H9 (cell line): ENCODE measurements around the gene VGLL3. TPM values are rescaled to one million over a fixed set of nuclear protein-coding genes. Genes with fewer than 3 reads are reported as not detected.
"Not testable (repeated sequence)": the region's sequence is repeated elsewhere in the genome, so short reads cannot be mapped to it uniquely, and the experiment has no call there.

Experiments used
- DNase-seq: peaks from one replicate; pipeline ENCODE4 v3.0.0-alpha.2; 2017
- H2AFZ ChIP-seq: one replicate; pipeline ENCODE4 v1.6.1; 2013; ENCODE audit warnings: mild to moderate bottlenecking, low read length, control low read depth, moderate library complexity
- H2AK5ac ChIP-seq: 2 replicates; pipeline ENCODE4 v1.6.1; 2013; ENCODE audit warnings: low read length, control low read depth, mixed read lengths; ENCODE audit not compliant: insufficient read length
- H2BK120ac ChIP-seq: one replicate; pipeline ENCODE4 v1.6.1; 2013; ENCODE audit warnings: low read depth, mild to moderate bottlenecking, low read length, control low read depth, inconsistent platforms; ENCODE audit not compliant: poor library complexity, severe bottlenecking
- H2BK12ac ChIP-seq: 2 replicates; pipeline ENCODE4 v1.6.1; 2013; ENCODE audit warnings: low read length, control low read depth, mixed read lengths, low read depth; ENCODE audit not compliant: insufficient read length
- H2BK15ac ChIP-seq: 2 replicates; pipeline ENCODE4 v1.6.1; 2013; ENCODE audit warnings: low read depth, low read length, control low read depth
- H2BK20ac ChIP-seq: one replicate; pipeline ENCODE4 v1.6.1; 2013; ENCODE audit warnings: low read depth, mild to moderate bottlenecking, low read length, control low read depth, inconsistent platforms; ENCODE audit not compliant: poor library complexity, severe bottlenecking
- H2BK5ac ChIP-seq: 2 replicates; pipeline ENCODE4 v1.6.1; 2013; ENCODE audit warnings: low read length, control low read depth, mixed read lengths; ENCODE audit not compliant: insufficient read length
- H3K14ac ChIP-seq: 2 replicates; pipeline ENCODE4 v1.6.1; 2013; ENCODE audit warnings: low read length, control low read depth; ENCODE audit not compliant: insufficient read depth
- H3K18ac ChIP-seq: 2 replicates; pipeline ENCODE4 v1.6.1; 2013; ENCODE audit warnings: low read depth, mild to moderate bottlenecking, mixed read lengths, low read length, control low read depth; ENCODE audit not compliant: insufficient read length
- H3K23ac ChIP-seq: 2 replicates; pipeline ENCODE4 v1.6.1; 2013; ENCODE audit warnings: low read length, control low read depth, mixed read lengths, low read depth; ENCODE audit not compliant: insufficient read length
- H3K23me2 ChIP-seq: 2 replicates; pipeline ENCODE4 v1.6.1; 2013; ENCODE audit warnings: low read depth, mild to moderate bottlenecking, mixed read lengths, low read length, control low read depth; ENCODE audit not compliant: insufficient read length, poor library complexity, severe bottlenecking
- H3K27ac ChIP-seq: 2 replicates; pipeline ENCODE4 v1.5.1; 2013; ENCODE audit warnings: low read length, control low read depth, mixed read lengths, low read depth; ENCODE audit not compliant: insufficient read length
- H3K27me3 ChIP-seq: 2 replicates; pipeline ENCODE4 v1.6.1; 2013; ENCODE audit warnings: low read length, control low read depth, inconsistent platforms; ENCODE audit not compliant: insufficient read depth
- H3K4ac ChIP-seq: 2 replicates; pipeline ENCODE4 v1.6.1; 2013; ENCODE audit warnings: low read depth, mild to moderate bottlenecking, control low read depth, inconsistent platforms, low read length, moderate library complexity
- H3K4me1 ChIP-seq: 2 replicates; pipeline ENCODE4 v1.6.1; 2013; ENCODE audit warnings: low read length, control low read depth, inconsistent platforms; ENCODE audit not compliant: insufficient read depth
- H3K4me2 ChIP-seq: 2 replicates; pipeline ENCODE4 v1.6.1; 2013; ENCODE audit warnings: low read length, control low read depth, mixed read lengths; ENCODE audit not compliant: insufficient read length, insufficient read depth
- H3K56ac ChIP-seq: 2 replicates; pipeline ENCODE4 v1.6.1; 2013; ENCODE audit warnings: low read depth, mild to moderate bottlenecking, mixed read lengths, low read length, control low read depth; ENCODE audit not compliant: insufficient read length
- H3K79me1 ChIP-seq: 2 replicates; pipeline ENCODE4 v1.6.1; 2013; ENCODE audit warnings: low read depth, mild to moderate bottlenecking, moderate library complexity, low read length, control low read depth, inconsistent platforms; ENCODE audit not compliant: insufficient read depth, poor library complexity, severe bottlenecking
- H3K79me2 ChIP-seq: 2 replicates; pipeline ENCODE4 v1.6.1; 2013; ENCODE audit warnings: low read length, control low read depth, inconsistent platforms; ENCODE audit not compliant: insufficient read depth
- H3K9ac ChIP-seq: 2 replicates; pipeline ENCODE4 v1.6.1; 2013; ENCODE audit warnings: low read length, control low read depth, mixed read lengths; ENCODE audit not compliant: insufficient read length; ENCODE audit errors: extremely low read depth
- H3K9me3 ChIP-seq: one replicate; pipeline ENCODE4 v1.6.1; 2013; ENCODE audit warnings: low read depth, low read length, inconsistent platforms; ENCODE audit not compliant: control insufficient read depth
- H3T11ph ChIP-seq: one replicate; pipeline ENCODE4 v1.6.1; 2013; ENCODE audit warnings: mild to moderate bottlenecking, low read length, control low read depth, inconsistent platforms
- H4K20me1 ChIP-seq: one replicate; pipeline ENCODE4 v1.6.1; 2013; ENCODE audit not compliant: control insufficient read depth, insufficient read length, insufficient read depth
- H4K5ac ChIP-seq: 2 replicates; pipeline ENCODE4 v1.6.1; 2013; ENCODE audit warnings: low read depth, mild to moderate bottlenecking, mixed read lengths, low read length, control low read depth; ENCODE audit not compliant: insufficient read length
- H4K8ac ChIP-seq: replicated peaks from 2 replicates; pipeline ENCODE4 v1.6.1; 2013; ENCODE audit warnings: low read length, control low read depth, mixed read lengths, low read depth; ENCODE audit not compliant: insufficient read length
- H4K91ac ChIP-seq: 2 replicates; pipeline ENCODE4 v1.6.1; 2013; ENCODE audit warnings: low read depth, mild to moderate bottlenecking, moderate library complexity, mixed read lengths, low read length, control low read depth; ENCODE audit not compliant: insufficient read length
- H3K27ac Mint-ChIP-seq, 3 experiments: 2 replicates in 2 of 3; 3 replicates in 1 of 3; pipeline ENCODE4 v1.8.0; 2020 to 2021; ENCODE audit warnings: mixed read lengths in 3 of 3, mild to moderate bottlenecking in 1 of 3, moderate library complexity in 1 of 3
- H3K27me3 Mint-ChIP-seq: 2 replicates; pipeline ENCODE4 v1.8.0; 2021; ENCODE audit warnings: low read depth, mild to moderate bottlenecking, moderate library complexity, mixed read lengths
- H3K36me3 Mint-ChIP-seq, 3 experiments: 2 replicates in 2 of 3; 3 replicates in 1 of 3; pipeline ENCODE4 v1.8.0; 2020 to 2021; ENCODE audit warnings: low read depth in 3 of 3, mixed read lengths in 3 of 3; ENCODE audit not compliant: insufficient read depth in 1 of 3
- H3K4me1 Mint-ChIP-seq, 2 experiments: 2 replicates each; pipeline ENCODE4 v1.8.0; 2020; ENCODE audit warnings: mixed read lengths in 2 of 2
- H3K4me3 Mint-ChIP-seq, 2 experiments: 2 replicates in 1 of 2; 3 replicates in 1 of 2; pipeline ENCODE4 v1.8.0; 2020 to 2021; ENCODE audit warnings: mild to moderate bottlenecking in 2 of 2, mixed read lengths in 2 of 2, moderate library complexity in 1 of 2
- H3K9me3 Mint-ChIP-seq, 2 experiments: 2 replicates in 1 of 2; 3 replicates in 1 of 2; pipeline ENCODE4 v1.8.0; 2020; ENCODE audit warnings: mild to moderate bottlenecking in 2 of 2, mixed read lengths in 2 of 2, moderate library complexity in 1 of 2
- CTCF ChIP-seq: fragments of 200-600 bp; sonication (generic); conservative IDR thresholded peaks from 3 replicates; pipeline ENCODE4 v1.8.0; 2021; ENCODE audit warnings: antibody characterized with exemption, mild to moderate bottlenecking
- WGBS: extraction: QIAGEN DNeasy Blood & Tissue Kit; methylation state at CpG from one replicate; pipeline ENCODE4 v1.1.7; 2013; ENCODE audit warnings: missing lambda C conversion rate, low lambda C conversion rate, mixed read lengths; ENCODE audit not compliant: insufficient read length; ENCODE audit errors: extremely low coverage; 5-methylcytosine and 5-hydroxymethylcytosine counted together
- total RNA-seq: library from RNA; stranded (reverse); gene quantifications from 2 replicates; pipeline ENCODE4 v1.2.1, GENCODE V29; 2021

The VGLL3 gene
- total RNA-seq, 1 experiment from 2014 or later, result 19.7 TPM

GRCh38 chr3:86976219-86976618, 14.7 kb downstream of the VGLL3 start:
- Mint-ChIP-seq H3K27me3 (no peaks in the 10 kb centered on the region), H3K36me3 (peaks cover 0 to 9% (median 0%) of the 10 kb centered on the region in 3 experiments; a peak in 2 of 7 replicates), H3K27ac (no peak overlapping the region), H3K4me3 (no peak overlapping the region), H3K9me3 (no peaks in the 10 kb centered on the region), H3K4me1 (no peaks in the 10 kb centered on the region)
- Histone ChIP-seq H2BK120ac (no peak overlapping the region), H4K5ac (no peak overlapping the region), H2AK5ac (no peak overlapping the region), H4K20me1 (no peaks in the 10 kb centered on the region), H4K8ac (no peak overlapping the region), H3K4me2 (no peak overlapping the region), H3K56ac (no peak overlapping the region), H3K79me1 (no peaks in the 10 kb centered on the region), H3K9ac (no peak overlapping the region), H2BK20ac (no peak overlapping the region), H3K79me2 (no peaks in the 10 kb centered on the region), H2BK12ac (no peak overlapping the region), H3K23ac (no peak overlapping the region), H2BK5ac (no peak overlapping the region), H2AFZ (no peak overlapping the region), H4K91ac (no peak overlapping the region), H3K27me3 (no peaks in the 10 kb centered on the region), H3K4ac (no peak overlapping the region), H2BK15ac (no peak overlapping the region), H3K9me3 (no peaks in the 10 kb centered on the region), H3K4me1 (no peaks in the 10 kb centered on the region), H3K27ac (no peak overlapping the region), H3K14ac (no peak overlapping the region), H3K18ac (no peak overlapping the region), H3K23me2 (no peaks in the 10 kb centered on the region), H3T11ph (no peak overlapping the region)
- TF ChIP-seq CTCF, result no peak
- no peak for DNase-seq

- H2BK12ac ChIP-seq, H2AK5ac ChIP-seq, H2BK120ac ChIP-seq, H4K8ac ChIP-seq, H3K4ac ChIP-seq, H2BK5ac ChIP-seq, H3K27ac ChIP-seq, H4K20me1 ChIP-seq, H2AFZ ChIP-seq, H3K4me3 Mint-ChIP-seq, H3K18ac ChIP-seq, H2BK20ac ChIP-seq, H3K4me2 ChIP-seq, H3K56ac ChIP-seq, H2BK15ac ChIP-seq, H3K79me2 ChIP-seq, H4K91ac ChIP-seq, H3K27me3 Mint-ChIP-seq, H3K9me3 ChIP-seq, H3K36me3 Mint-ChIP-seq, H3K23me2 ChIP-seq, H4K5ac ChIP-seq, H3K9ac ChIP-seq, H3K9me3 Mint-ChIP-seq, H3K27me3 ChIP-seq, H3K14ac ChIP-seq, H3K4me1 ChIP-seq, H3K79me1 ChIP-seq, H3K27ac Mint-ChIP-seq, DNase-seq, H3K4me1 Mint-ChIP-seq, H3K23ac ChIP-seq, H3T11ph ChIP-seq: not testable (repeated sequence)
- WGBS, result no CpG with 5 or more reads among the region's 8 CpGs
Measured at GRCh38 chr3:86974177-86974576, 16.8 kb downstream of the VGLL3 start.
